PC-3 (cell line): ENCODE data around the gene ADAMTSL3. TPM values are rescaled to one million over a fixed set of nuclear protein-coding genes. Genes with fewer than 3 reads are reported as not detected.

Experiments used
- ATAC-seq: fragments of 200-7000 bp; cut with Tn5 transposase; 2 replicates; pipeline ENCODE4 v1.9.1; 2020; ENCODE audit warnings: mild to moderate bottlenecking, moderate library complexity
- BruUV-seq: library from RNA; stranded (reverse); fragments of 400-500 nt; replicated peaks from 2 replicates; lab custom pipeline; 2021; lab: Mats Ljungman, UMichigan
- CTCF ChIA-PET: fragments of 300-600 bp; sonication (Branson Sonifier 250); formaldehyde crosslinking; loops from one replicate; lab custom pipeline; 2022; ENCODE audit warnings: antibody characterized with exemption; lab: Charles Lee
- POLR2A ChIA-PET: fragments of 300-600 bp; sonication (Branson Sonifier 250); formaldehyde crosslinking; loops from one replicate; lab custom pipeline; 2022; ENCODE audit warnings: antibody characterized with exemption; ENCODE audit not compliant: unreplicated experiment; lab: Charles Lee
- DNase-seq: peaks from one replicate; pipeline ENCODE4 v3.0.0-alpha.2; 2015
- H2AFZ ChIP-seq: fragments of 300-600 bp; sonication (generic); 2 replicates; pipeline ENCODE4 v1.6.0; 2016; ENCODE audit warnings: antibody characterized with exemption, low read length
- H3F3A ChIP-seq: fragments of 300-600 bp; sonication (generic); one replicate; pipeline ENCODE4 v1.6.0; 2017; ENCODE audit warnings: antibody characterized with exemption, low read length, control low read depth, mild to moderate bottlenecking; ENCODE audit not compliant: unreplicated experiment
- H3K27ac ChIP-seq: fragments of 300-600 bp; sonication (generic); 2 replicates; pipeline ENCODE4 v1.5.1; 2016; ENCODE audit warnings: mild to moderate bottlenecking, low read length
- H3K27me3 ChIP-seq: fragments of 300-600 bp; sonication (generic); 2 replicates; pipeline ENCODE4 v1.6.1; 2016; ENCODE audit warnings: low read length, mixed read lengths
- H3K36me3 ChIP-seq: fragments of 300-600 bp; sonication (generic); 2 replicates; pipeline ENCODE4 v1.6.1; 2016; ENCODE audit warnings: low read depth, mixed run types, low read length, mixed read lengths
- H3K4me1 ChIP-seq: fragments of 300-600 bp; sonication (generic); 2 replicates; pipeline ENCODE4 v1.5.1; 2016; ENCODE audit warnings: low read length; ENCODE audit not compliant: insufficient read depth
- H3K4me2 ChIP-seq: fragments of 300-600 bp; sonication (generic); 2 replicates; pipeline ENCODE4 v1.6.0; 2016; ENCODE audit warnings: low read length
- H3K4me3 ChIP-seq: fragments of 300-600 bp; sonication (generic); 2 replicates; pipeline ENCODE4 v1.5.1; 2016; ENCODE audit warnings: mild to moderate bottlenecking, low read length, mixed read lengths
- H3K79me2 ChIP-seq: fragments of 300-600 bp; sonication (generic); 2 replicates; pipeline ENCODE4 v1.6.1; 2017; ENCODE audit warnings: low read length, mixed read lengths
- H3K9ac ChIP-seq: fragments of 300-600 bp; sonication (generic); 2 replicates; pipeline ENCODE4 v1.6.0; 2016; ENCODE audit warnings: mild to moderate bottlenecking, low read length
- H3K9me2 ChIP-seq: fragments of 300-600 bp; sonication (generic); replicated peaks from 2 replicates; pipeline ENCODE4 v1.6.1; 2016; ENCODE audit warnings: mixed run types, low read length, mixed read lengths
- H3K9me3 ChIP-seq: fragments of 300-600 bp; sonication (generic); 2 replicates; pipeline ENCODE4 v1.6.1; 2016; ENCODE audit warnings: low read length, mixed read lengths
- H4K20me1 ChIP-seq: fragments of 300-600 bp; sonication (generic); 2 replicates; pipeline ENCODE4 v1.6.1; 2016; ENCODE audit warnings: low read length, mixed read lengths
- EZH2 ChIP-seq: fragments of 300-600 bp; sonication (generic); IDR thresholded peaks from one replicate; pipeline ENCODE4 v1.6.1; 2017; ENCODE audit warnings: antibody characterized with exemption, mild to moderate bottlenecking, low read length; ENCODE audit not compliant: unreplicated experiment
- EZH2phosphoT487 ChIP-seq: fragments of 300-600 bp; sonication (generic); IDR thresholded peaks from 2 replicates; pipeline ENCODE4 v1.6.1; 2018; ENCODE audit warnings: mild to moderate bottlenecking, antibody characterized with exemption, low read length, borderline replicate concordance
- intact Hi-C: fragments of 100-400 bp; cut with micrococcal nuclease; formaldehyde crosslinking; loops from 2 replicates; pipeline ENCODE4 v1.9.0; 2023
- total RNA-seq: library from RNA; depleted of rRNA; stranded (reverse); fragments of >200 nt; gene quantifications from 2 replicates; pipeline ENCODE4 v1.2.3, GENCODE V29; 2014
- TF ChIP-seq, protein P1 (sequence below): fragments of 300-600 bp; sonication (generic); conservative IDR thresholded peaks from 2 replicates; pipeline ENCODE4 v1.5.1; 2017; ENCODE audit warnings: antibody characterized with exemption, low read depth, mild to moderate bottlenecking, low read length

The ADAMTSL3 gene
- total RNA-seq, 1 experiment from 2014 or later, result 7.9 TPM

GRCh38 chr15:83943043-83943442 is 289.1 kb downstream of the ADAMTSL3 start:
- H3K27me3 ChIP-seq, result no peaks in the 10 kb centered on the region

GRCh38 chr15:83943849-83944404 is 290.0 kb downstream of the ADAMTSL3 start:
- no peaks in the 10 kb centered on the region for H3K27me3 ChIP-seq
- TF ChIP-seq EZH2 (no peak), EZH2phosphoT487 (no peak)
- TF ChIP-seq, protein P1, sequence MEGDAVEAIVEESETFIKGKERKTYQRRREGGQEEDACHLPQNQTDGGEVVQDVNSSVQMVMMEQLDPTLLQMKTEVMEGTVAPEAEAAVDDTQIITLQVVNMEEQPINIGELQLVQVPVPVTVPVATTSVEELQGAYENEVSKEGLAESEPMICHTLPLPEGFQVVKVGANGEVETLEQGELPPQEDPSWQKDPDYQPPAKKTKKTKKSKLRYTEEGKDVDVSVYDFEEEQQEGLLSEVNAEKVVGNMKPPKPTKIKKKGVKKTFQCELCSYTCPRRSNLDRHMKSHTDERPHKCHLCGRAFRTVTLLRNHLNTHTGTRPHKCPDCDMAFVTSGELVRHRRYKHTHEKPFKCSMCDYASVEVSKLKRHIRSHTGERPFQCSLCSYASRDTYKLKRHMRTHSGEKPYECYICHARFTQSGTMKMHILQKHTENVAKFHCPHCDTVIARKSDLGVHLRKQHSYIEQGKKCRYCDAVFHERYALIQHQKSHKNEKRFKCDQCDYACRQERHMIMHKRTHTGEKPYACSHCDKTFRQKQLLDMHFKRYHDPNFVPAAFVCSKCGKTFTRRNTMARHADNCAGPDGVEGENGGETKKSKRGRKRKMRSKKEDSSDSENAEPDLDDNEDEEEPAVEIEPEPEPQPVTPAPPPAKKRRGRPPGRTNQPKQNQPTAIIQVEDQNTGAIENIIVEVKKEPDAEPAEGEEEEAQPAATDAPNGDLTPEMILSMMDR, result no peak
- no peaks in the 10 kb centered on the region for H3K36me3 ChIP-seq
- no peaks in the 10 kb centered on the region for H4K20me1 ChIP-seq
- no TSS peak for BruUV-seq
- H3K4me2 ChIP-seq, result no peak overlapping the region
- intact Hi-C loops, result no loop called here
- no peak overlapping the region for H3K4me3 ChIP-seq
- ATAC-seq (peak; percentile 42; the same call in 1 of the 2 replicates), DNase-seq (peak; percentile 59)
- H3K79me2 ChIP-seq, result no peaks in the 10 kb centered on the region
- no peak overlapping the region for H2AFZ ChIP-seq
- no peak overlapping the region for H3K9ac ChIP-seq
- H3F3A ChIP-seq, result no peaks in the 10 kb centered on the region
- H3K27ac ChIP-seq, result no peak overlapping the region
- ChIA-PET POLR2A (no interaction called here), CTCF (no interaction called here)
- 0 out of 2 replicates have a peak, but pooled peaks cover 3% of the 10 kb centered on the region for H3K4me1 ChIP-seq
- H3K9me2 ChIP-seq, result no peaks in the 10 kb centered on the region
- no peaks in the 10 kb centered on the region for H3K9me3 ChIP-seq

More at GRCh38 chr15:83943043-83943442, 289.1 kb downstream of the ADAMTSL3 start:
- Histone ChIP-seq H3K79me2 (no peaks in the 10 kb centered on the region), H2AFZ (no peak overlapping the region), H3K4me1 (0 out of 2 replicates have a peak, but pooled peaks cover 3% of the 10 kb centered on the region), H4K20me1 (no peaks in the 10 kb centered on the region), H3K9ac (no peak overlapping the region), H3K36me3 (no peaks in the 10 kb centered on the region), H3F3A (no peaks in the 10 kb centered on the region), H3K9me3 (no peaks in the 10 kb centered on the region), H3K27ac (no peak overlapping the region), H3K9me2 (no peaks in the 10 kb centered on the region), H3K4me2 (no peak overlapping the region), H3K4me3 (no peak overlapping the region)
- ChIA-PET CTCF (no interaction called here), POLR2A (no interaction called here)
- DNase-seq (no peak), ATAC-seq (no peak)
- TF ChIP-seq EZH2, result no peak
- TF ChIP-seq, protein P1, result no peak
- TF ChIP-seq EZH2phosphoT487, result no peak
- no TSS peak for BruUV-seq
- intact Hi-C loops, result no loop called here

DNA sequence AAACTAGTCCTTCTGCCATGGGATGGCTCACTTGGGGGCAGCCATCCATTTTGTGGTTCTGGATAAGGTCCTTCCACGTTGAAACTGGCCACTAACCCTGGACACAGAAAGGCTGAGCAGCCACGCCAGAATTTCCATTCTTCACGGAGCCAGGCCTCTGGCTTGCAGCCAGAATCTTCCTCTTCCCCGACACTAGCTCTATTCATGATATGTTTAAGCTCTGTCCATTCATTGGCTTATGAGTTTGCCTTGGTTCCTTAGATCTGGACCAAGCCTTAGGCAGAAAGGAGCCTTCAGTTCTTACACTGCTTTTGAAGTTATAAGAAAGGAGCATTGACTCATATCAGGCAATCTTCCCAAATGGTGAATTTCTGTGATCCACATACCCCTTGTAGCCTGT is 293.2 kb downstream of the ADAMTSL3 start:
- Histone ChIP-seq H3K4me1 (0 out of 2 replicates have a peak, but pooled peaks cover 3% of the 10 kb centered on the region), H3K9ac (no peak overlapping the region), H3F3A (no peaks in the 10 kb centered on the region), H2AFZ (no peak overlapping the region), H4K20me1 (no peaks in the 10 kb centered on the region), H3K79me2 (no peaks in the 10 kb centered on the region), H3K27ac (no peak overlapping the region), H3K9me2 (no peaks in the 10 kb centered on the region), H3K9me3 (no peaks in the 10 kb centered on the region), H3K4me3 (no peak overlapping the region), H3K36me3 (no peaks in the 10 kb centered on the region), H3K4me2 (no peak overlapping the region), H3K27me3 (no peaks in the 10 kb centered on the region)
- DNase-seq (no peak), ATAC-seq (no peak)
- POLR2A ChIA-PET, result no interaction called here
- CTCF ChIA-PET, result no interaction called here
- BruUV-seq, result no TSS peak
- TF ChIP-seq EZH2, result no peak
- TF ChIP-seq EZH2phosphoT487, result no peak
- intact Hi-C loops, result no loop called here
